HG02763 (cell line): Measurements from ENCODE around the gene HMGB1.

Source experiments
- ATAC-seq: cut with Tn5 transposase; IDR thresholded peaks from one replicate; pipeline ENCODE4 v1.9.1; 2021; ENCODE audit warnings: mild to moderate bottlenecking, moderate library complexity; ENCODE audit not compliant: unreplicated experiment

The HMGB1 gene

GRCh38 chr13:30406779-30407416 lies 58.8 kb downstream of the HMGB1 start:
- ATAC-seq, result no peak
